Tibial nerve (tissue), 4 donors: ENCODE data around the gene CEACAM1. TPM values are rescaled to one million over a fixed set of nuclear protein-coding genes. Genes with fewer than 3 reads are reported as not detected.
"Not testable (repeated sequence)": the region's sequence is repeated elsewhere in the genome, so short reads cannot be mapped to it uniquely, and the experiment has no call there.

Experiments
- DNase-seq, 2 donors: peaks; one replicate each; pipeline ENCODE4 v3.0.0-alpha.2; 2019; ENCODE audit warnings: low spot score in 2 of 2
- H3K27ac ChIP-seq, 4 donors: fragments of 200-600 bp; sonication (generic) in 3 of 4; one replicate each; pipeline ENCODE4 v1.5.1; 2017 to 2019; ENCODE audit warnings: mild to moderate bottlenecking in 1 of 4
- H3K27me3 ChIP-seq, 2 donors: fragments of 200-600 bp; sonication (generic) in 1 of 2; one replicate each; pipeline versions ENCODE4 v1.5.1 to v1.6.0; 2017 to 2019
- H3K36me3 ChIP-seq, 3 donors: fragments of 200-600 bp; sonication (generic); one replicate each; pipeline ENCODE4 v1.5.1; 2018 to 2019
- H3K4me1 ChIP-seq, 4 donors: fragments of 200-600 bp; sonication (generic) in 3 of 4; one replicate each; pipeline ENCODE4 v1.5.1; 2017 to 2019
- H3K4me3 ChIP-seq, 4 donors: fragments of 200-600 bp; sonication (generic) in 3 of 4; one replicate each; pipeline ENCODE4 v1.5.1; 2017 to 2019; ENCODE audit warnings: mild to moderate bottlenecking in 1 of 4, moderate library complexity in 1 of 4
- H3K9me3 ChIP-seq, 4 donors: fragments of 200-600 bp; sonication (generic) in 3 of 4; one replicate each; pipeline ENCODE4 v1.5.1; 2017 to 2019
- CTCF ChIP-seq, 5 experiments: fragments of 200-600 bp in 3 of 5; fragments of 450-650 bp in 2 of 5; sonication (generic) in 3 of 5; IDR thresholded peaks; one replicate each; pipeline ENCODE4 v1.5.1; 2016 to 2019; ENCODE audit warnings: antibody characterized with exemption in 5 of 5, mild to moderate bottlenecking in 3 of 5, moderate library complexity in 2 of 5
- EP300 ChIP-seq, 2 donors: sonication (generic); formaldehyde crosslinking; IDR thresholded peaks; one replicate each; pipeline ENCODE4 v1.6.1; 2017; ENCODE audit warnings: antibody characterized with exemption in 2 of 2, mild to moderate bottlenecking in 1 of 2
- POLR2A ChIP-seq, 2 donors: fragments of 450-650 bp; IDR thresholded peaks; one replicate each; pipeline ENCODE4 v1.6.1; 2017; ENCODE audit warnings: antibody characterized with exemption in 2 of 2, mild to moderate bottlenecking in 2 of 2, moderate library complexity in 2 of 2
- WGBS, 2 donors: methylation state at CpG; one replicate each; pipeline ENCODE4 v1.1.5; 2018; 5-methylcytosine and 5-hydroxymethylcytosine counted together
- total RNA-seq, 4 donors: library from RNA; depleted of rRNA; stranded (reverse); fragments of >200 nt; gene quantifications; one replicate each; pipeline ENCODE4 v1.1.0, GENCODE V29; 2016

CEACAM1 gene
- total RNA-seq, 4 donors from 2014 or later, result 0.66 TPM; not detected in 3

DNA sequence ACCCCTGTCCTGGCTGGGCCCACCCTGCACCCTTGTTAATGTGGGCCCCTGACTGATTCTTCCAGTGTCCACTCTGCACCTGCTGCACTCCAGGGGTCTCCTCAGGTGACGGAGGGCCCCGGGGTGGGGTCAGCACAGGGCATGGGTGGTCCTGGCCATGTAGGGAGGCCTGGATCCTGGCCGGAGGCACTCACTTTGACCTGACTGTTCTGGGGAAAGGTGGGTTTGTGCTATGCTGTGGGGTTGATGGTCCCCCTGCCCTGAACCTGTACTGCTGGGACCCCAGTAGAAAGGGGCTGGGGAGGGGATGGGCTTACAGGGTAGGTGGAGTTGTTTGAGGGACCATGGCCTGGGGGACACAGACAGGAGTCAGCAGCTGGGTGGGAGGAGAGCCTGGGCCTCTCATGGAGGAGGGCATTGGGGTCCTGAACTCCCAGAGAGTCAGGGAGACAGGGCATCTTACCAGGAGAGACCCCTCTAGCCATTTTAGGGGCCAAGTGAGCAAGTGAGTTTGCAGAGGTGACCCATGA, 25.8 kb upstream of the CEACAM1 start:
- Histone ChIP-seq H3K9me3 (peaks cover 0 to 8% (median 0%) of the 10 kb centered on the region in 4 donors), H3K4me3 (no peak overlapping the region), H3K27me3 (no peaks in the 10 kb centered on the region), H3K36me3 (no peaks in the 10 kb centered on the region), H3K27ac (no peak overlapping the region), H3K4me1 (peaks cover 0 to 18% (median 3%) of the 10 kb centered on the region in 4 donors)
- DNase-seq, result no peak
- WGBS, 2 donors, result 87 to 92% methylated on average over 3 of the region's 3 CpGs
- TF ChIP-seq EP300 (IDR thresholded peaks at IDR 0.05) (no peak), POLR2A (IDR thresholded peaks at IDR 0.05) (no peak), CTCF (IDR thresholded peaks at IDR 0.05) (no peak)

DNA sequence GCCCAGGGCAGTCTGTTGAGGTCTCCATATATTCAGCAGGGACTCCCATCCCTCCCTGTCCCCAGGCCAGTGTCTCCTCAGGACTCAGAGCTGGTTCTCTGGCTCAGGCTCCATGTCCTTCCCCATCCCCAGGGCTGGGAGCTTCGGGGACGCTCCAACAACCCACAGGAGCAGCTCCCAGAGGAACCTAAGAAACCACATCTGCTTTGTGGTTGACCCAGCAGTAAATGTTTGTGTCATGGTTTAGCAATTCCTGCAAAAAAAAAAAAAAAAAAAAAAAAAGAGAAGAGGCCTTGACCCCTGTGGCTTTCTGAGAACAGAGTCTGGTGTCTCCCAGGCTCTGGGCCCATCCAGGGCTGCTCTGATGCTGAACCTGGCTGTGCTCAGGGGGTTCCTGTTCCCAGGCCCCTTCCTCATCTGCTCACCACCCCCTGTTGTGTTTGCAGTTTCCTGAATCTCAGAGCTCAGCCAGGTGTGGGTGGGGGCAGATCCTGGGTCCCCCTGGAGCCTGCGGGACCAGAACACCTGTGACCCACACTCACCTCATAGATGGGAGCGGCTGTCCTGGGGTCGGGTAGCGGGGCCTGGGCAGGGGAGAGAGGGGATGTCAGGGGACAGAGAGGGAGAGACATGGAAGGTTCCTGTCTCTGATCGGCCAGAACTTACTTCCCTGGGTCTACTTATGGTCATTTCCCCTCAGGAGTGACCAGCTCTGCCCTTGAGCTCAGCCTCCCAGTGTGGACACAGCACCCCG, 25.2 kb upstream of the CEACAM1 start:
- no peak for TF ChIP-seq CTCF (IDR thresholded peaks at IDR 0.05)
- Histone ChIP-seq H3K4me1 (peaks cover 0 to 18% (median 3%) of the 10 kb centered on the region in 4 donors), H3K4me3 (no peak overlapping the region), H3K36me3 (no peaks in the 10 kb centered on the region), H3K9me3 (peaks cover 0 to 13% (median 0%) of the 10 kb centered on the region in 4 donors), H3K27me3 (no peaks in the 10 kb centered on the region), H3K27ac (no peak overlapping the region)
- DNase-seq, result no peak
- WGBS, 2 donors, result 57 to 72% methylated on average over 6 to 8 of the region's 8 CpGs

- no peaks in the 10 kb centered on the region for H3K27me3 ChIP-seq
- DNase-seq, result no peak
- 90 to 92% methylated on average over 7 to 8 of the region's 8 CpGs for WGBS, 2 donors
Observed at GRCh38 chr19:42552086-42553065, 24.1 kb upstream of the CEACAM1 start.

DNA sequence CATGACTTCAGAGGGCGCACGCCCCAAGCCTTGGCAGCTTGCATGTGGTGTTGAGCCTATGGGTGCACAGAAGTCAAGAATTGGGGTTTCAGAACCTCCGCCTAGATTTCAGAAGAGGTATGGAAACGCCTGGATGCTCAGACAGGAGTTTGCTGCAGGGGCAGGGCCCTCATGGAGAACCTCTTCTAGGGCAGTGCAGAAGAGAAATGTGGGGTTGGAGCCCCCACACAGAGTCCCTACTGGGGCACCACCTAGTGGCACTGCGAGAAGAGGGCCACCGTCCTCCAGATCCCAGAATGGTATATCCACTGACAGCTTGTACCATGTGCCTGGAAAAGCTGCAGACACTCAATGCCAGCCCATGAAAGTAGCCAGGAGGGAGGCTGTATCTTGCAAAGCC, 22.2 kb upstream of the CEACAM1 start:
- Histone ChIP-seq H3K9me3 (peaks cover 0 to 17% (median 0%) of the 10 kb centered on the region in 4 donors), H3K4me1 (peaks cover 0 to 10% (median 0%) of the 10 kb centered on the region in 4 donors)
- H3K4me3 ChIP-seq, H3K27ac ChIP-seq, DNase-seq, H3K36me3 ChIP-seq, H3K27me3 ChIP-seq: not testable (repeated sequence)
- 92 to 97% methylated on average over 6 of the region's 6 CpGs for WGBS, 2 donors

More at GRCh38 chr19:42552086-42553065, 24.1 kb upstream of the CEACAM1 start:
- Histone ChIP-seq H3K9me3 (peaks cover 0 to 17% (median 0%) of the 10 kb centered on the region in 4 donors), H3K4me1 (peaks cover 0 to 18% (median 3%) of the 10 kb centered on the region in 4 donors), H3K36me3 (no peaks in the 10 kb centered on the region), H3K4me3 (no peak overlapping the region), H3K27ac (no peak overlapping the region)
- TF ChIP-seq POLR2A (IDR thresholded peaks at IDR 0.05) (no peak), CTCF (IDR thresholded peaks at IDR 0.05) (no peak)

- 96 to 100% methylated on average over 1 of the region's 1 CpG for WGBS, 2 donors
- not testable (repeated sequence) for DNase-seq
Observed at GRCh38 chr19:42549067-42549466, 20.8 kb upstream of the CEACAM1 start.

More at GRCh38 chr19:42549067-42549466, 20.8 kb upstream of the CEACAM1 start:
- H3K4me3 ChIP-seq, H3K27ac ChIP-seq, H3K27me3 ChIP-seq, H3K4me1 ChIP-seq, H3K36me3 ChIP-seq: not testable (repeated sequence)
- peaks cover 0 to 17% (median 0%) of the 10 kb centered on the region in 4 donors for H3K9me3 ChIP-seq
